ENCODE data around the gene EAF2.
"Not testable (repeated sequence)": the region's sequence is repeated elsewhere in the genome, so short reads cannot be mapped to it uniquely, and the experiment has no call there.

EAF2 gene

DNA sequence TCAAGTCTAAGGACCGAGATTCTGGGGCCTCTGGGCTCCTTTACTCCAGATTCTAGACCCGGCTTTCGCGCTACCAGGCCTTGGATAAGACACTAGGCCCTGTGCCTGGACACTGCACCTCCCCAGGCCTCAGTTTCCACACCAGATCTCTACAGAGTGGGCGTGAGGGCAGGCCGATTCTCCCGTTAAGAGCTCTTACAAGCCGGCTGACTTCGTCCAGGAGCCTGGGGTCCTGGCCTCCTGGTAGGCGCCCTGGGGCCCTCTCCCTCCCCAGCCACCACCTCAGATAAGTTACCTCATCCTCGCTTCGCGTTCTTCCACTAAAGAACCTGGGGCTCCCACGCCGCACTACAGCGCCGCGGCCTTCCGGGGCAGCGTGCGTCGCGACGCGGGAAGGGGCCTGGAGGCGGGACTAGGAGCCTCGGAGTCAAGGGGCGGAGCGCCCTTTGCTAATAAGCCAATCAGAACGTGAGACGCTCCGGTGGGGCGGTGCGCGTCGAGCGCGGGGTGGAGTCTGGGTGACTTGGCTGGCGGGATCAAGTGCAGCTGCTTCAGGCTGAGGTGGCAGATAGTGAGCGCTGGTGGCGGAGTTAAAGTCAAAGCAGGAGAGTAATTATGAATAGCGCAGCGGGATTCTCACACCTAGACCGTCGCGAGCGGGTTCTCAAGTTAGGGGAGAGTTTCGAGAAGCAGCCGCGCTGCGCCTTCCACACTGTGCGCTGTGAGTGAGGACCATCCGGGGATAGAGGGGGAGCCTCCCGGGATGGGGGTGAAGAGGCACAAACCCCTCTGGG, at the start of gene EAF2, which contains the start of gene IQCB1:
Gene EAF2 (plus strand): TSS at position 539 of the 794 bp plus-strand sequence. CDS start 77 bp downstream, at position 616.
Gene IQCB1 (minus strand): TSS at position 390 of the 794 bp plus-strand sequence. CDS start 6,100 bp downstream, outside the sequence.
- peak; percentile 96 for DNase-seq

DNA sequence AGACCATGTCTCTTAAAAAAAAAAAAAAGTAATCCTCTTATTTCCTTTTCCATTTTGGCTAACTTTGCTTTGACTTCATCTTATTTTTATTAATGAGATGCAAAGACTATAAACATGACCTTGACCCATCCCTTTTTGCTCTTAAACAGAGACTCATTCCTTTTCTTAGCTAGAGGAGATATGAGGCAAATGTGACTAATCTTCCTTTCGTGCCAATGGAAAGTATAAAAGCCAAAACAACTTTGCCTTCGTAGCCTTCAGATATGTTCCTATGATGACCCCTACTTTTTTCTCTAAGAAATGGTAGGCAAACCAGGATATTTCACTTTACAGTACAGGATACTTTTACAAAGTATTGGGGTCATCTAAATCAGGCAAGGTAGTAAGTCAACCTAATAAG, 48.5 kb upstream of the EAF2 start:
- DNase-seq = no peak

DNA sequence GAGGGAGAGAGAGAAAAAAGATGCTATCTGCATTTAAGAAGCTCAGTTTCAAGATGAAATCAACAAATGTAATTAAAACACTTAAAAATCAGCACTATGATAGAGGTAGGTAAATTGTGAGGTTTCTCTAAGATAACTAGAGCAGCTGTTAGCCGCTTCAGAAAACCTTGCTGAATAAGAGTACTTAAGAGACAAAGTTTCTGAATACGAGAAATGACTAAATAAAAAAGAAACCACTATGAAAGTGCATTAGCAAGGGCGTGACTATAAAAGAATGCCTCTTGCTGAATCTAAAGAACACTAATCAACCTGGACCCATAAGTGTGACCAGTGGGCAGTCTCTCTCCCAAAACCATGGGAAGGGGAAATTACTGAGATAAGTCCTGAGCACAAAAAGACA, 41.9 kb upstream of the EAF2 start:
- DNase-seq = no peak

DNA sequence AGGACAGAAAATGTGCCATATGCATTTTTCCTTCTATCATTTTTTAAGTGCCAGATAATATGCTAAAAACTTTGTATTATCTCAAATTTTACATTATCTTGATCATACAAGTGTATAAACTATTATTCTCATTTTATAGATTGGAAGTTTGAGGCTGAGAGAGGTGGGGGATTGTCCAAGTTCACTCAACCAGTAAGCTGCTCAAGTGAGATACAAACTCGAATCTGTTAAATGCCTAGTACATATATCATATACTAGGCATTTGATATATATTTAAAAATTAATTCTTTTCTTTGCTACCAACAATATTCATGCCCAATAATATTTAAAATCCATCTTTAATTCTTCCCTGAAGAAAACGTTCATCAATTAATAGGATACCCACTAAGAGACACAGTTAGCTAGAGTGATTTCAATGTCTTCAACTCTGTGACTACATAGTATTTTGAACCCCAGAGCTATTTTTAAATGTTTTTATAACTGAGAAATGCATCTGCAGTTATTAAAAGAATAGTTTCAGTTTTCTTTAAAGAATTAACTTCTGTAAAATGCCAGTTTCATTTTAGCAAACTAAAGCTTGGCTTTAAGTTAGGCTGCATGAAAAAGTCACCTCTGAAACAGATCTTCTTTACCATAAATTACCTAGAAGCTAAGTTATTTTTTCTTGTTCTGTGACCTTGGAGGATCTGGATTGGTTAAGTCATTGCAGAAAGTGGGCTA, 40.6 kb upstream of the EAF2 start:
- DNase-seq = no peak

DNA sequence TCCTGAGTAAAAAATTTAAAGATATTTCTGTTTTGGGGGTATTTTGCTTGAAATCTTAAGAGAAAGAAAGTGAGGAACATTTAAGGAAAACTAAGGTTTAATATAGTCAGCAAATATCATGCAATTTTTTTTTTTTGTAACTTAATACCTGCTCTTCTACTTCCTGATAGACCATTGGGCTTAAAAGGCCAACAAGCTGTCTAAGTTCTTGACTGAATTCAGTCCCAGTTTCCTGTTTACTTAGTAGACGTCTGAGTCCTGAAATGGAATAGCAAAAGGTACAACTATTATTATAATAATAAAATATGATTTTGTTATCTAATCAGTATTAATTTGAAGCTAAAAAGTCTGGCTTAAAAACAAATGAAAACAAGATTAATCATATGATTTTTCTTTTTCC, 38.0 kb upstream of the EAF2 start:
- no peak for DNase-seq

DNA sequence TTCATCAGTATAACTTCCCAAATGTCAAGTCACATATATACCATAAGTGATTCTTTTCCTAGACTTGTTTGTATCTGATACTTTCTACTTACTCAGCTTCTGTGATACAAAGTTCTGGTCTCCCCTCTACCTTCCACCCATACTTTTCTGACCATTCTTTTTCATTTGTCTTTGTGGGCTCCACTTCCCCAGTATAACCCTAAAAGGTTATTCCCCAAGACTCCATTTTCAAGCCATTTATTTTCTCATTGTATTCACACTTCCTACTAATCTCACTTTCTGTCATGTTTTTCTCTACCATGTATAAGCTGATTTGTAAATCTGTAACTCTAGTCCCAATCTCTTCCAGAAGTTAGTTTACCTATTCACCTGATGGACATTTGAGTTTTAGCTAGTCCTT, 34.1 kb upstream of the EAF2 start:
- DNase-seq = no peak

DNA sequence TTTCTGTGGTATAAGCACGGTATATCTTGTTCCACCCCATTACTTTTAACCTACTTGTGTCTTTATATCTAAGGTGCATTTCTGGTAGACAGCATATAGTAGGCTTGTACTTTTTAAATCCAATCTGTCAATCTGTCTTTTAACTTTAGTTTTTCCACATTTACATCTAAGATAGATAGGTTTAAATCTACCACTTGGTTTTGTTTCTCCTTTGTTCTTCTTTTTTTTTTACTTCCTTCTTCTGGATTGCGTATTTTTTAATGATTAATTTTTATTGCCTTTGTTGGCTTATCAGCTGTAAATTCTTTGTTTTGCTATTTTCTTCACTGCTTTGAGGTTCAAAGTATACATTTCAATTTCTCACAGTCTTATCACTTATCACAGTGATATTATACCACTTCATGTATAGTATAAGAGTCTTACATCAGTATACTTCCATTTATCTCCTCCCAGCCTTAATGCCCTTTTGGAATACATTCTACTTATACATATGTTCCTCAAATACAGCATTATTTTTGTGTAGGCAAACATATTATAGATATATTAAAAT, 31.2 kb upstream of the EAF2 start:
- no peak for DNase-seq

DNA sequence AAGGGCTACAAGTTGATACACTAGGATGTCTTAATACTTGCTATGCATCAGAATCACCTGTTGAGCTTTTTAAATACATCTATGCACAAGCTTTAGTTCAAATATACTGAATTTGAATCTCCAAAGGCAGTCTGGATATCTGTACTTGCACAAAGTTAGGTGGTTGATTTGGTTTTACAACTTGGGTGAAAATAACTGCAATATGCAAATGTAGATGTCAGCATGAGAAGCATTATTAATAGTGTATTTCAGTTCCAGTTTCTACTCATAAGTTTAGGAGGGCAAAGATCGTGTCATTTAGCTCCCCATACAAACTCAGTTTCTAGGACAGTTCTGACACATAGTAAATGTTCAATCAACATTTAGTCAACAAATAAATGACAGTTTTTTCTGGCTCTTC, 25.8 kb upstream of the EAF2 start:
- DNase-seq = no peak

DNA sequence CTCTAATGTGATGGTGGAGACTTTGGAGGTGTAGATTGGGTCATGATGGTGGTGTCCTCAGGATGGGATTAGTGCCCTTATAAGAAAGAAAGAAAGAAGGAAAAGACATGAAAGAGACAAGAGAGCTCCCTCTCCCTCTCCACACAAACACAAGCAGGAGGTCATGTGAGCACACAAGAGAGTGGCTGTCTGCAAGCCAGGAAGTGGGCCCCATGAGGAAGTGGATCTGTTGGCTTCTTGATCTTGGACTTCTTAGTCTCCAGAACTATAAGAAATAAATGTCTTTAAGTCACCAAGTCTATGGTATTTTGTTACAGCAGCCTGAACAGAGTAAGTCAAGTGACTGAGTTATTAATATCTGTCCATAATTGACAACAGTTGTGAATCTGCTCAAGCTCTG, 17.3 kb upstream of the EAF2 start:
- no peak for DNase-seq

DNA sequence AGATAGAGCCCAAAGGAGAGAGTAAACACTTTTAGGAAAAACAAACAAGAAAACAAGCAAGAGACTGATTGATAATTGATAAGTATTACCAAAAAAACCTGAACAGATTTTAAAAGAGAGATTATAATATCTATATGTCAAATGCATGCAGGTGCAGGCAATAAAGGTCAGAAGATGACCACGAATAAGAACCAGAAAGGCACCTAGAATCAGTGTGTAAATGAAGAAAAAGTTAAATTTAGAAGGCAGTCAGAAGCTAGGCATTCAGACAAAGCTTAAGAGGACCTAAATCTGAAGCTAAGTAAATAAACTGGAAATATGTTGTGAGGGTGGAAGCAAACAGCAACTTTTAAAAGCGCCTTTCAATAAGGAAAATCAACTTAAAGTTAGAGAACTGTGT, 16.4 kb upstream of the EAF2 start:
- DNase-seq = no peak

DNA sequence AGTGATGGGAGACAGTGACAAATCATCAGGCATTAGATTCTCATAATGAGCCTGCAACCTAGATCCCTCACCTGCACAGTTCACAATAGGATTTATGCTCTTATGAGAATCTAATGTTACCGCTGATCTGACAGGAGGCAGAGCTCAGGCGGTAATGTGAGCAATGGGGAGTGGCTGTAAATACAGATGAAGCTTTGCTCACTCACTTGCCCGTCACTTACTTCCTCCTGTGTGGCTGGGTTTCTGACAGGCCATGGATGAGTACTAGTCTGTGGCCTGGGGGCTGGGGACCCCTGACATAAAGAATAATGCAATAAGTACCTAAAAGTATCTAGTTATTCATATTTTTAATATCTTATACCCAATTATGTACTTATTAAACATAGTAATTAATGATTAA, 15.8 kb upstream of the EAF2 start:
- DNase-seq = no peak

DNA sequence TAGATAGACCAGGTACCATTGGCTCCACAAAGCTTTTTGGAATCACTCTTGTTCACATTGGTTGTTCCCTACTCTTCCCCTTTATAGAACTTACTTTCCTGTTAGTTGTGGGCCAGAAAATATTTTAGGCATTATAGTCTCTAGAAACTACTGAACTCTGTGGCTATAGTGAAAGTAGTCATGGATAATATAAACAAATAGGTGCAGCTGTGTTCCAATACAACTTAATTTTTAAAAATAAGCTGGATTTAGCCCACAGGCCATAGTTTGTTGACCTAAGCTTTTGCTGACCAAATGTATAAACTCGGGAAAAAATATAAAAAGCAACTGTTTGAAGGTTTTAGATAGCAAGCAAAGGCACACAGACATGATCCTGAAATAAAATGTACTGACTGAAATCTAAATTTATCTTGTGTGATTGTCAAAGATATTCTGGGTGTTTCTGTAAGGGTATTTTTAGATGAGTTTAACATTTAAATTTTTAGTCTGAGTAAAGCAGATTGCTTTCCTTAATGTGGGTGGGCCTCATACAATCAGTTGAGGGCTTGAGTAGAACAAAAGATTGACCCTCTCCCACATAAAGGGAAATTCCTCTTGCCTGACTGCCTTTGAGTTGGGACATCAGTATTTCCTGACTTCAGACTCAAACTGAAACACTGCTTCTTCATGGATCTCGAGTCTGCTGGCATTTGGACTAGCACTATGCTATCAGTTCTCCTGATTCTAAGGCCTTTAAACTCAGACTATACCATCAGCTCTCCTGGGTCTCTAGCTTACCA, 13.4 kb upstream of the EAF2 start:
- DNase-seq = no peak

DNA sequence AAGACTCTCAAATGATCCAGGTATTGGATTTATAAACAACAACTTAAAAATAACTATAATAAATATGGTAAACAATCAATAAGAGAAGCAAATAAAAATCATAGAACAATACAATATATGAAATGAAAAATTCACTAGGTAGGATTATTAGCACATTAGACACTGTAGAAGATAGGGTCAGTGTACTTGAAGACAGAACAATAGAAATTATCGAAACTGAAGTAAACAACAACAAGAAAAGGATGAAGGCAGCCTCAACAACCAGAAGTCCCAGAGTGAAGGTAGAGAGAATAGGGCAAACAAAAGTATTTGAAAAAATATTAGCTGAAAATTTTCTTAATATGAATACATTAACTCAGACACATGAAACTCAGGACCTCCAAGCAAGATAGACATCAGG, 12.0 kb upstream of the EAF2 start:
- DNase-seq = no peak

DNA sequence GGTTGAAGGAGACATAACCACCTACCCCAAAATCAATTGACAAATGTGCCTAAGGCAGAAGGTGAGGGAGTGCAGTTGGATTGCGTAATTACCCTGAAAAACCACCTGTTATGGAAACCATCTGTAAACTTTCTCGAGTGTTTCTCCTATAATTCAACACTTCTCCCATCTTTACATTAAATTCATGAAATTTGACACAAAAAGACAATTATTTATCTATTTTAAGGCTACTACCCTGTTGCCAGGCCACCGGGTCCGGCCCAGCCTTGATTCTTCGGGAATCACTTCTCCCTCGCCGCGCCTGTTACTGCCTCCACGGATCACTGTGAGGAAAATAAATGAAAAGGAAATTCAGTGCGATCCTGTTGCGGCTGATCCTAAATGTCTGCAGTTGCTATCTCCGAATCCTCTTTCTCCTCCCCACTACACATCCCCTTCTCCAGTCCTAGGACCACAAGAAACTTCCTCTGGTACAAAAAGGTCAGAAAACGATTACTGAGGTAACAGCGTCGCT, 795 bp upstream of the EAF2 start:
- peak; percentile 8 for DNase-seq

DNA sequence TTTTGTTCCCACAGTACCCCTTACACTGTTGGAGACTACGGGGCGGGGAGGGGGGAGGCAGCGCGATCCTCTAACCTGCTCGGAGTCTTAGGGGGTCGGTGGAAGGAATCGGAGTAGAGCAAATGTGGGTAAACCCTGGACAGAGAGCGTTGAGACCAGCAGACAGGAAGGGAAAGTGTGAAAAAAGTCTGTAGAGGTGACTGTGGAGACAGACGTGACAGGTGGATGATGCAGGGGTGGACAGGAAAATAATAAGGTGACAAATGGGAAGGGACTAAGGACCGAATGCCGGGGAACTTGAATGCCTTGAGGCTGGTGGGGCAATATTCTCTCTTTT, 424 bp downstream of the EAF2 start:
- DNase-seq = no peak

DNA sequence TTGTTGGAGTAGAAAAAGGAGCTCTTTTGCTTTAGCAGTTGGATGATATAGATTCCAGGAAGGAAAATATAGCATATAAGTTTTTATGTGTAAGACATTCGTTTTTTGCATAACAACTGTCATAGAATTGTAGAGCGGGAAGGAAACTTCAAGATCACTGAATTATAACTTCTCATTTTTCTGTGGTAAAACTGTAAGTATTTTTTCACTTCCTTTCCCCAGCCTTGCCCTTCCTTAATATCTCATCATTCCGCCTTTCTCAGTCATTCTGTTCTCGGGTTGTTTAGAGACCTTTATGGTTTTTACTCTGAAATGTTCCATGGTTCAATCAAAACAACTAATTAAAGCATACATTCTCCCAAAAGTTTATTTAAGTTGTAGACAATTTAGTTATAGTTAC, 1.1 kb downstream of the EAF2 start:
- no peak for DNase-seq

DNA sequence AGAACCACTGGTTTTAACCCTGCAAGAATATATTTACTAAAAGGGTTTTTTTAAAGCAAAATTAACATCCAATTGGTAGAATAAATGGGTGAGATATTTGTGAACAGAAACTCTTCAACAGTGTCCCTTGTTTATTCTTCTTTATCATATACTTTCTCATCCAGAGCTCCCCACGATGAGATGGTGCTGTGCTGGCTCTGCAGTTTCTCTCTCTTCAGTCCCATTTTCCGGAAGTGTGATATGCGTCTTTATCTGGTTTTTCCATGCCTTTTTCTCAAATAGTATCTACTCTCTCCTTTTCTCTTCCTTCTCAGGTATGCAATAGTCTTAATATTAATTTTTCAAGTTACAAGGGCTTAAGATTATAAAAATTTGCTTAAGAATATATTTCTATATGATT, 1.5 kb downstream of the EAF2 start:
- peak; percentile 64 for DNase-seq

DNA sequence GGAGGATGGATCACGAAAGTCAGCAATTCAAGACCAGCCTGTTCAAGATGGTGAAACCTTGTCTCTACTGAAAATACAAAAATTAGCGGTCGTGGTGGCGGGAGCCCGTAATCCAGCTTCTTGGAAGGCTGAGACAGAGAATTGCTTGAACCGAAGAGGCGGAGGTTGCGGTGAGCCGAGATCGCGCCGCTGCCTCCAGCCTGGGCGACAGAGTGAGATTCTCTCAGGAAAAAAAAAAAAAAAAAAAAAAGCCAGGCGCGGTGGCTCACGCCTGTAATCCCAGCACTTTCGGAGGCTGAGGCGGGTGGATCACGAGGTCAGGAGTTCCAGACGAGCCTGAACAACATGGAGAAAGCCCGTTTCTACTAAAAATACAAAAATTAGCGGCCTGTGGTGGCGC, 5.0 kb downstream of the EAF2 start:
- DNase-seq = no peak

DNA sequence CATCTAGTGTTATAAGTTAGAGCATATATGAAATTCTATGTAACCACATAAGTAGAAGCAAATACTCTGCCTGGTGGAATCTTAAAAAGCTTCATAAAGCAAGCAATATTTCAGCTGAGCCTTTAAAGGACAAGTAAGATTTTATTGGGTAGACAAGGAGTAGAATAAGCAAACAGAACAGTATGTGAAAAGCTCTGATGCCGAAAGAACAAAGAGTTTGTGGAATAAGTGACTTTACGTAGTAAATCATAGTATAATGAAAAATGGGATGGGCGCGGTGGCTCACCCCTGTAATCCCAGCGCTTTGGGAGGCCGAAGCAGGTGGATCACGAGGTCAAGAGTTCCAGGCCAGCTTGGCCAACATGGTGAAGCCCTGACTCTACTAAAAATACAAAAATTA, 9.9 kb downstream of the EAF2 start:
- DNase-seq = no peak

DNA sequence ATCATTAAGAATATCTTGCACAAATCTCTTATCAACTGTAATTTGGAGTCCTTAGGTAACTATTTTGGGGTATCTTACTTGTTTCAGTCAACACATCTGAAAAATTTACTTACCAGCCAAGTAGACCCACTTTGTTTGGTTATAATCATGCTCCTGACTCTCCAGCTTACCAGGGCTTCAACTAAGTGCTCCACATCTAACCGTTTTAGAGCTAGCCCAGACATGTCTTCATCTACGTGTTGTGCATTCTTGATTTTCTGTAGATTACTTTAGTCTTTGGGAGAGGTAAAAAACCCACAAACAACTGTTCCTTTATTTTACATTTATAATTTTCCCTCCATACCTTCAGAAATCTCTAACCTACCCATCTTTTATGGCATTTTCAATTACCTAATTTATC, 17.2 kb downstream of the EAF2 start:
- DNase-seq = no peak

DNA sequence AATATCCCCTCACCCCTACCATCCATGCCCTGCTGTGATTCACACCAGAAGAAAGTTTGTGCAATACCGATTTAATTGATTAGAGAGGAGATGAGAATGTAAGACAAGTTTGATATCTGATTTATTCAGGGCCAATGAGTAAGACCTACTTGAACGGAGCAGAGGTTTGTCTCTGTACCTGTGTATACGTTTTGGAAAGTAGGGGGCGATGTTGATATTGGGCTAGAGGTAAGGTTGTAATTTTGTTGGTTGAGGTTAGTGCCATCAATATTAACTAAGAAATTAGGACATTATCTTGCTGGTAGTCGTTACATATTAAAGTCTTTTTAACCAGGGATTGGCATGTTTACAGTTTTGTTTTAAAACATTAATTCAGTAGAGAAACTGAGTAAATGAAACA, 20.5 kb downstream of the EAF2 start:
- DNase-seq = peak; percentile 25

DNA sequence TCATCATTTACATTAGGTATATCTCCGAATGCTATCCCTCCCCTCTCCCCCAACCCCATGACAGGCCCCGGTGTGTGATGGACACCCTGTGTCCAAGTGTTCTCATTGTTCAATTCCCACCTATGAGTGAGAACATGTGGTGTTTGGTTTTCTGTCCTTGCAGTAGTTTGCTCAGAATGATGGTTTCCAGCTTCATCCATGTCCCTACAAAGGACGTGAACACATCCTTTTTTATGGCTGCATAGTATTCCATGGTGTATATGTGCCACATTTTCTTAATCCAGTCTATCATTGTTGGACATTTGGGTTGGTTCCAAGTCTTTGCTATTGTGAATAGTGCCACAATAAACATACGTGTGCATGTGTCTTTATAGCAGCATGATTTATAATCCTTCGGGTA, 22.8 kb downstream of the EAF2 start:
- DNase-seq = not testable (repeated sequence)

DNA sequence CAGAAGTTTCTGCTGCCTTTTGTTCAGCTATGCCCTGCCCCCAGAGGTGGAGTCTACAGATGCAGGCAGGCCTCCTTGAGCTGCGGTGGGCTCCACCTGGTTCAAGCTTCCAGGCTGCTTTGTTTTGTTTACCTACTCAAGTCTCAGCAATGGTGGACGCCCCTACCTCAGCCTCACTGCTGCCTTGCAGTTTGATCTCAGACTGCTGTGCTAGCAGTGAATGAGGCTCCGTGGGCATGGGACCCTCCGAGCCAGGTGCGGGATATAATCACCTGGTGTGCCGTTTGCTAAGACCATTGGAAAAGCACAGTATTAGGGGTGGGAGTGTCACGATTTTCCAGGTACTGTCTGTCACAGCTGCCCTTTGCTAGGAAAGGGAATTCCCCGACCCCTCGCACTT, 28.2 kb downstream of the EAF2 start:
- DNase-seq = not testable (repeated sequence)

Measured in hematopoietic multipotent progenitor cell treated with erythropoietin and hydrocortisone succinate and interleukin-3 and kit ligand, for 8 days (in vitro differentiated cells).